PFSK-1 (cell line): ENCODE data around the gene UBE2J1. TPM values are rescaled to one million over a fixed set of nuclear protein-coding genes. Genes with fewer than 3 reads are reported as not detected.

Source experiments
- FOXP2 ChIP-seq: optimal IDR thresholded peaks from 2 replicates; pipeline ENCODE3; 2011; ENCODE audit warnings: borderline replicate concordance, control low read depth, inconsistent platforms; ENCODE audit not compliant: insufficient read depth; ENCODE audit errors: extremely low read length, extremely low read depth
- POLR2AphosphoS5 ChIP-seq: IDR thresholded peaks from 2 replicates; pipeline ENCODE4 v1.6.1; 2012; ENCODE audit warnings: low read depth, mild to moderate bottlenecking, control low read depth, low read length, moderate library complexity
- SIN3A ChIP-seq: IDR thresholded peaks from 2 replicates; pipeline ENCODE4 v1.6.1; 2012; ENCODE audit warnings: mild to moderate bottlenecking, low read length, moderate library complexity, borderline replicate concordance; ENCODE audit not compliant: insufficient read depth
- TAF1 ChIP-seq: IDR thresholded peaks from 2 replicates; pipeline ENCODE4 v1.6.1; 2012; ENCODE audit warnings: low read length, control low read depth, borderline replicate concordance; ENCODE audit not compliant: insufficient read depth
- polyA plus RNA-seq: library from polyadenylated mRNA; unstranded; fragments of >200 nt; gene quantifications from one replicate; pipeline ENCODE4 v1.2.1, GENCODE V29; 2012; ENCODE audit warnings: low read depth, missing spikeins; ENCODE audit not compliant: insufficient read length
- TF ChIP-seq, protein P1 (sequence below), 2 experiments: IDR thresholded peaks; 2 replicates each; pipeline versions ENCODE4 v1.6.1 to v1.8.0; 2011 to 2012; ENCODE audit warnings: low read depth in 2 of 2, low read length in 2 of 2, control low read depth in 1 of 2, inconsistent platforms in 1 of 2, mild to moderate bottlenecking in 1 of 2, moderate library complexity in 1 of 2; ENCODE audit not compliant: insufficient read depth in 1 of 2

UBE2J1 gene, protein sequence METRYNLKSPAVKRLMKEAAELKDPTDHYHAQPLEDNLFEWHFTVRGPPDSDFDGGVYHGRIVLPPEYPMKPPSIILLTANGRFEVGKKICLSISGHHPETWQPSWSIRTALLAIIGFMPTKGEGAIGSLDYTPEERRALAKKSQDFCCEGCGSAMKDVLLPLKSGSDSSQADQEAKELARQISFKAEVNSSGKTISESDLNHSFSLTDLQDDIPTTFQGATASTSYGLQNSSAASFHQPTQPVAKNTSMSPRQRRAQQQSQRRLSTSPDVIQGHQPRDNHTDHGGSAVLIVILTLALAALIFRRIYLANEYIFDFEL
- 33.8 TPM for polyA plus RNA-seq

DNA sequence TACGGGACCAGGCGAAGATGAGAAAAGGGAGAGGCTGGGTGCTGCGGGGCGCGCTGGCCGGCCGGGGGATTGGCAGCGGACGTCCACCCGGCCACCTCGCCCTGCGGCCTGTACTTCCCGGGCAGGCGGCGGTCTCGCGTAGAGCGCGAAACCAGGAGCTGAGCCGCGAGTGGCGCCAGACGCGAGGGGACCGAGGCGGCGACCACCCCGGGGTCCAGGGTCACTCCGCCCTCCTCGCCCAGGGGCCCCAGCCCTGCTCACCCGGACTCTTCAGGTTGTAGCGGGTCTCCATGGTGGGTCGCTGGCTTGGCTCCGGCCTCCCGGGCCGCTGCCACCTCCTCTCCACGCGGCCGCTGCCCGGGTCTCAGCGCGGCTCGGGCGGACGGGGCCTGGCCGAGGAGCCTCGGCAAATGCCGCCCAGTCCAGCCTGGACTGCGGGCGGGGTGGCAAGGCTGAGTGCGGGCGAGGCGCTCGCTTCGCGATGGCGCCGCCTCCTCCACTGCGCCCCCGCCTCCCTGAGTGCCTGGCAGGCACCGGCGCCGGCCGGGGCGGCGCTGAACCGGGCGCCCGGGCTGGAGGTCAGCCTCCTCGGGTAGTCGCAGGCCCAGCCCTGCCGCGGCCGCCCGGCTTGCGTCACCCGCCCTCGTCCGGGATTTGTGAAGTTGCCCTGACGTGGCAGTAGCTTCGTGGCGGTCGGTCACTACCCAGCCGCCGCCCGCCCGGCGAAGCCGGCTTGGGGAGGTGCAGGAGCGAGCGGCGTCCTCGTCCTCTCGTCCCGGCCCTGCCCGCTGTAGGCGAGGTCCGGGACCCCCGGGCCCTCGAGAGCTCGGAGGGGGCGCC lies at the start of gene UBE2J1:
UBE2J1 (minus strand) TSS at position 445 of the 840 bp plus-strand sequence; CDS start at position 292, 153 bp downstream.
- TF ChIP-seq SIN3A (no peak), POLR2AphosphoS5 (peak; percentile 64), TAF1 (peak; percentile 81), FOXP2 (peak; percentile 65)
- TF ChIP-seq, protein P1, sequence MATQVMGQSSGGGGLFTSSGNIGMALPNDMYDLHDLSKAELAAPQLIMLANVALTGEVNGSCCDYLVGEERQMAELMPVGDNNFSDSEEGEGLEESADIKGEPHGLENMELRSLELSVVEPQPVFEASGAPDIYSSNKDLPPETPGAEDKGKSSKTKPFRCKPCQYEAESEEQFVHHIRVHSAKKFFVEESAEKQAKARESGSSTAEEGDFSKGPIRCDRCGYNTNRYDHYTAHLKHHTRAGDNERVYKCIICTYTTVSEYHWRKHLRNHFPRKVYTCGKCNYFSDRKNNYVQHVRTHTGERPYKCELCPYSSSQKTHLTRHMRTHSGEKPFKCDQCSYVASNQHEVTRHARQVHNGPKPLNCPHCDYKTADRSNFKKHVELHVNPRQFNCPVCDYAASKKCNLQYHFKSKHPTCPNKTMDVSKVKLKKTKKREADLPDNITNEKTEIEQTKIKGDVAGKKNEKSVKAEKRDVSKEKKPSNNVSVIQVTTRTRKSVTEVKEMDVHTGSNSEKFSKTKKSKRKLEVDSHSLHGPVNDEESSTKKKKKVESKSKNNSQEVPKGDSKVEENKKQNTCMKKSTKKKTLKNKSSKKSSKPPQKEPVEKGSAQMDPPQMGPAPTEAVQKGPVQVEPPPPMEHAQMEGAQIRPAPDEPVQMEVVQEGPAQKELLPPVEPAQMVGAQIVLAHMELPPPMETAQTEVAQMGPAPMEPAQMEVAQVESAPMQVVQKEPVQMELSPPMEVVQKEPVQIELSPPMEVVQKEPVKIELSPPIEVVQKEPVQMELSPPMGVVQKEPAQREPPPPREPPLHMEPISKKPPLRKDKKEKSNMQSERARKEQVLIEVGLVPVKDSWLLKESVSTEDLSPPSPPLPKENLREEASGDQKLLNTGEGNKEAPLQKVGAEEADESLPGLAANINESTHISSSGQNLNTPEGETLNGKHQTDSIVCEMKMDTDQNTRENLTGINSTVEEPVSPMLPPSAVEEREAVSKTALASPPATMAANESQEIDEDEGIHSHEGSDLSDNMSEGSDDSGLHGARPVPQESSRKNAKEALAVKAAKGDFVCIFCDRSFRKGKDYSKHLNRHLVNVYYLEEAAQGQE (IDR thresholded peaks at IDR 0.05; ENCODE audit: insufficient read depth in 1 of 2, low read depth in 2 of 2, low read length in 2 of 2): peak in 1 of 2 experiments; percentile 27; a peak in 1 of 4 replicates

DNA sequence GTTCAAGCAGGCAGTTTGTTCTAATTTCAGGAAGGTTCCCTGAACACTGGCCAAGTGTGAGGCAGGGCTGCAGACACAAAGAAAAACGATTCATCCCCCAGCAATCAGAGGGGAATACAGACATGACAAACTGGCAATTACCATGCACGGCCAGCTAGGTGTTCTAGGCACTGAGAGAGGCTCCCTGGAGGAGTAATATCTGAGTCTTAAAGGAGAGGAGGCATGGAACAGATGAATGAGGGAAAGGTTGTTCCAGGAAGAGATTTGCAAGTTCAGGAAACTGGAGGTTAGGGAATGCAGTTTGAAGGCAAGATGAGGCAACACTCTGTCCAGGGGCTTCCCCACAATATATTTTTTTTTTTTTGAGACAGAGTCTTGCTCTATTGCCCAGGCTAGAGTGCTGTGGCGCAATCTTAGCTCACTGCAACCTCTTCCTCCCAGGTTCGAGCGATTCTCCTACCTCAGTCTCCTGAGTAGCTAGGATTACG lies 48.4 kb upstream of the UBE2J1 start:
- TF ChIP-seq TAF1: no peak
- TF ChIP-seq, protein P1 (IDR thresholded peaks at IDR 0.05; ENCODE audit: insufficient read depth in 1 of 2, low read depth in 2 of 2, low read length in 2 of 2): no peak
- TF ChIP-seq POLR2AphosphoS5: no peak
- TF ChIP-seq SIN3A: no peak
- no peak for TF ChIP-seq FOXP2

DNA sequence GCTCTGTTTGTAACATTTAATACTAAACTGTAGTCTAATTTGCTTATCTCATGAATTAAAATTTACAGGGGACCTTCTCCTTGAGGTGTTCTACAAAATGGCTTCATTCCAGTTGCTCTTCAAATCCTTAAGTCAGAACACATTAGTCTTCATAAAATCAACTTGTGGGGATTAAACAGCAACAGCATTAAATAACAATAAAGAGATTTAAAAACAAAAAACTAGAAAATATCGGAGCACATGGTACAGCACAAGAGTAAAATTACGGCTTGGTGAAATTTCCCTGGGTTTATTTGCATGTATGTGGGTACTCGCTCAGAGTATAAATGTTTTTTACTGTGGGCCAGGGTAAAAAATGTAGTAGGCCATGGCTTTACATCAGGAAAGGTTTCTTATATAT lies 47.5 kb upstream of the UBE2J1 start:
- TF ChIP-seq FOXP2 (no peak), SIN3A (no peak), POLR2AphosphoS5 (no peak)

DNA sequence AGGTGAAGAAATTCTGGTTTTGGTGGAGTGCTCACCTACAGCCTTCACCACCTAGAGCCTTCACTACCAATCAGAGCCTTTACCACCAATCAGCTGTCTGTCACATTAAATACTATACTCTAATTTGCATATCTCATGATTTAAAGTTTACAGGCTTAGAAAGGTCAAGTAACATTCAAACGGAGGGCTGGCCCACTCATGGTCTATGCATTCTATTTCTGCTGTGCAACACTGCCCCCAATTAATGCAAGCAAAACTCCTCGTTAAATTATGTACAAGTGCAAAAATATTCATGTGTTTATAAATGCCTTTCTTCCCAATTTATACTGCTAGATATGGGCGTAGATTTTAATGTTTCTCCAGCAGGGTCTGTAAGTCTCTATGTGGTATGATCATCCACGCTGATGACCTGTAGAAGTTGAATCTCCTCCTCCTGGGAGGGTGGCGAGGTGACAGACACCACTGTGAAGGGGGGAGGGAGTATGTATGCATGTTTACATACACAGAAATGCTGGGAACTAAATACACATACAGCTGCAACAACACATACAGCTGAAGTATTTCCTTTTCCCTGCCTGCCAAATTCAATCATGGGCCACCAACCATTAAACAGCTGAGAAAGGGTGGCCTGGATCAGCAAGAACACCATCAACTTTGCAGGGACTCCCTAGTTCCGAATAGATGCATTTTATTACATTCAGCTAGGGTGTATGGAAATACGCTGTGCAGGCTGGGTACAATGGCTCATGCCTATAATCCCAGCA lies 46.4 kb upstream of the UBE2J1 start:
- TF ChIP-seq TAF1: no peak
- TF ChIP-seq, protein P1 (IDR thresholded peaks at IDR 0.05; ENCODE audit: insufficient read depth in 1 of 2, low read depth in 2 of 2, low read length in 2 of 2): no peak
- no peak for TF ChIP-seq POLR2AphosphoS5
- no peak for TF ChIP-seq FOXP2
- no peak for TF ChIP-seq SIN3A

DNA sequence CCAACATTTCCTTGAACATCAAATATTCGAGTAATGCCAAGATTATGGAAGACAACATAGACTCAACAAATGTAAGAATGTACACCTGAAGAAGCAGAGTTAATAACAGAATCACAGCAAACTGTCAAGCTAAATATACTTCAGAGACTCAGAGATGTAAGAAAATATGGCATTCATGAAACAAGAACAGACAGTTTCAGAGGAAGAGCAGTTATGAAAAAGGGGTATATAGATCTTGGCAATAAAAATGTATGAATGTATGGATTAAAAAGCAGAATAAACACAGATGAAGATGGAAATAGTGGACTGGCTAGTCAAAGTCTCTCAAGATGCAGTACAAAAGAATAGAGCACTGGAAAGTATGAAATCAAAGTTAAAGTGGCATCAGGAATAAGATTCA lies 41.1 kb upstream of the UBE2J1 start:
- no peak for TF ChIP-seq POLR2AphosphoS5
- no peak for TF ChIP-seq TAF1
- TF ChIP-seq SIN3A: no peak
- no peak for TF ChIP-seq FOXP2
- TF ChIP-seq, protein P1 (IDR thresholded peaks at IDR 0.05; ENCODE audit: insufficient read depth in 1 of 2, low read depth in 2 of 2, low read length in 2 of 2): no peak
